Liver (tissue), 3 donors: ENCODE data around the gene NF2.

ENCODE experiments used
- FOXA1 ChIP-seq: IDR thresholded peaks from 2 replicates; pipeline ENCODE4 v1.6.1; 2016; ENCODE audit warnings: antibody characterized with exemption
- RXRA ChIP-seq, 2 donors: IDR thresholded peaks; 2 replicates each; pipeline ENCODE4 v1.6.1; 2017 to 2018; ENCODE audit warnings: antibody characterized with exemption in 2 of 2, mild to moderate bottlenecking in 1 of 2
- SP1 ChIP-seq: IDR thresholded peaks from 2 replicates; pipeline ENCODE4 v1.6.1; 2018; ENCODE audit warnings: antibody characterized with exemption, mild to moderate bottlenecking
- TF ChIP-seq, protein P1 (sequence below): fragments of 150-350 bp; IDR thresholded peaks from 2 replicates; pipeline ENCODE4 v1.5.1; 2017; ENCODE audit warnings: improper control_type of control experiment, low read depth, low read length; ENCODE audit not compliant: missing input control
- donor health status: healthy.
- donor health status: healthy.

DNA sequence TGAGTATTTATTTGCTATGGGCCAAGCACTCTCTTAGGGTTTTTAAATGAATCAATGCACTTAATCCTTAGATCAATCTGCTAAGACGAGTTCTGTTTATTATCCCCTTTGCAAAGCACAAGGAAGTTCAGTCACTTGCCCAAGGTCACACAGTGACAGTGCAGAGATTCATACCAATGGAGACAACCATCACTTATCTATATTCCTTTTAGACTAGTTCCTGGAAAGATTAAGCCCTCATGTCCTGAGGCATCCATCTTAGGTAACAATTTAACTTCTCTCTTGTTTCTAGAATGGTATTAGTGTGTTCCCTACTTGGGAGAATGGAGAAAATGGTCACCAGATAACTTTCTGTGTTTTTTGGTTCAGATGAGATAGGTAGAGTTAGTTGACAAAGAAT, 28.3 kb downstream of the NF2 start:
- TF ChIP-seq, protein P1, sequence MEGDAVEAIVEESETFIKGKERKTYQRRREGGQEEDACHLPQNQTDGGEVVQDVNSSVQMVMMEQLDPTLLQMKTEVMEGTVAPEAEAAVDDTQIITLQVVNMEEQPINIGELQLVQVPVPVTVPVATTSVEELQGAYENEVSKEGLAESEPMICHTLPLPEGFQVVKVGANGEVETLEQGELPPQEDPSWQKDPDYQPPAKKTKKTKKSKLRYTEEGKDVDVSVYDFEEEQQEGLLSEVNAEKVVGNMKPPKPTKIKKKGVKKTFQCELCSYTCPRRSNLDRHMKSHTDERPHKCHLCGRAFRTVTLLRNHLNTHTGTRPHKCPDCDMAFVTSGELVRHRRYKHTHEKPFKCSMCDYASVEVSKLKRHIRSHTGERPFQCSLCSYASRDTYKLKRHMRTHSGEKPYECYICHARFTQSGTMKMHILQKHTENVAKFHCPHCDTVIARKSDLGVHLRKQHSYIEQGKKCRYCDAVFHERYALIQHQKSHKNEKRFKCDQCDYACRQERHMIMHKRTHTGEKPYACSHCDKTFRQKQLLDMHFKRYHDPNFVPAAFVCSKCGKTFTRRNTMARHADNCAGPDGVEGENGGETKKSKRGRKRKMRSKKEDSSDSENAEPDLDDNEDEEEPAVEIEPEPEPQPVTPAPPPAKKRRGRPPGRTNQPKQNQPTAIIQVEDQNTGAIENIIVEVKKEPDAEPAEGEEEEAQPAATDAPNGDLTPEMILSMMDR, result no peak
- TF ChIP-seq SP1 (no peak), RXRA (IDR thresholded peaks at IDR 0.05) (no peak), FOXA1 (no peak)
